Prostate gland (tissue), 2 donors: ENCODE measurements around the gene RAPH1. TPM values are rescaled to one million over a fixed set of nuclear protein-coding genes. Genes with fewer than 3 reads are reported as not detected.

ENCODE experiments used
- DNase-seq: peaks from one replicate; pipeline ENCODE4 v3.0.0-alpha.2; 2019; ENCODE audit warnings: low spot score
- H3K27ac ChIP-seq, 2 donors: fragments of 200-600 bp; sonication (generic); 2 replicates each; pipeline ENCODE4 v1.5.1; 2017 to 2019
- H3K27me3 ChIP-seq: fragments of 200-600 bp; sonication (generic); replicated peaks from 2 replicates; pipeline ENCODE4 v1.5.1; 2019; ENCODE audit not compliant: insufficient read depth
- H3K36me3 ChIP-seq, 2 donors: fragments of 200-600 bp; sonication (generic); 1 replicate in 1 of 2; 2 replicates in 1 of 2; pipeline versions ENCODE4 v1.5.1 to v1.8.1; 2017 to 2019
- H3K4me1 ChIP-seq: fragments of 200-600 bp; sonication (generic); replicated peaks from 2 replicates; pipeline ENCODE4 v1.5.1; 2019
- H3K4me3 ChIP-seq, 2 donors: fragments of 200-600 bp; sonication (generic); 2 replicates each; pipeline ENCODE4 v1.5.1; 2017 to 2019
- H3K9me3 ChIP-seq: fragments of 200-600 bp; sonication (generic); 2 replicates; pipeline ENCODE4 v1.5.1; 2017
- CTCF ChIP-seq, 4 experiments: fragments of 200-600 bp in 2 of 4; fragments of 450-650 bp in 2 of 4; sonication (generic) in 2 of 4; IDR thresholded peaks; 1 replicate in 3 of 4; 2 replicates in 1 of 4; pipeline ENCODE4 v1.5.1; 2016 to 2019; ENCODE audit warnings: antibody characterized with exemption in 4 of 4, mild to moderate bottlenecking in 2 of 4, moderate library complexity in 2 of 4
- POLR2A ChIP-seq: fragments of 450-650 bp; IDR thresholded peaks from one replicate; pipeline ENCODE4 v1.6.1; 2016; ENCODE audit warnings: antibody characterized with exemption, mild to moderate bottlenecking
- POLR2AphosphoS5 ChIP-seq: sonication (generic); formaldehyde crosslinking; IDR thresholded peaks from one replicate; pipeline ENCODE4 v1.6.1; 2017; ENCODE audit warnings: antibody characterized with exemption
- WGBS: methylation state at CpG from one replicate; pipeline ENCODE4 v1.1.5; 2018; 5-methylcytosine and 5-hydroxymethylcytosine counted together
- intact Hi-C: fragments of 100-400 bp; cut with DNase I; formaldehyde crosslinking; loops from one replicate; pipeline ENCODE4 v1.14.2; 2022
- total RNA-seq, 2 donors: library from RNA; depleted of rRNA; stranded (reverse); fragments of >200 nt; gene quantifications; one replicate each; pipeline ENCODE4 v1.1.0, GENCODE V29; 2016

RAPH1 gene
- total RNA-seq, 2 donors from 2014 or later: 27.6 to 35.0 TPM

- intact Hi-C loops: loop anchor here (10.0 kb wide), 1 partner anchor 219 kb away; the partner anchor contains the start of gene CYP20A1
- H3K36me3 ChIP-seq: no peaks in the 10 kb centered on the region
These were observed 81.1 kb downstream of the RAPH1 start for GRCh38 chr2:203453858-203454451.

GRCh38 chr2:203451689-203452088 lies 83.4 kb downstream of the RAPH1 start:
- DNase-seq: no peak
- Histone ChIP-seq H3K4me3 (no peak overlapping the region), H3K9me3 (no peaks in the 10 kb centered on the region), H3K4me1 (no peaks in the 10 kb centered on the region), H3K27me3 (no peaks in the 10 kb centered on the region), H3K27ac (no peak overlapping the region), H3K36me3 (no peaks in the 10 kb centered on the region)
- whole genome bisulfite sequencing: 100% methylated on average over 1 of the region's 1 CpG
- TF ChIP-seq CTCF (IDR thresholded peaks at IDR 0.05): no peak
- no peak for TF ChIP-seq POLR2A
- no peak for TF ChIP-seq POLR2AphosphoS5
- intact Hi-C loops: loop anchor here (10.0 kb wide), 1 partner anchor 217 kb away; the partner anchor contains the start of gene CYP20A1

More at GRCh38 chr2:203453858-203454451, 81.1 kb downstream of the RAPH1 start:
- 5% methylated on average over 1 of the region's 1 CpG for WGBS
- TF ChIP-seq POLR2AphosphoS5: no peak
- peak; percentile 27 to 66 (median 60) for TF ChIP-seq CTCF (IDR thresholded peaks at IDR 0.05)
- no peak overlapping the region for H3K4me3 ChIP-seq
- H3K27me3 ChIP-seq: no peaks in the 10 kb centered on the region
- no peak for DNase-seq
- no peak overlapping the region for H3K27ac ChIP-seq
- no peaks in the 10 kb centered on the region for H3K4me1 ChIP-seq
- no peaks in the 10 kb centered on the region for H3K9me3 ChIP-seq

GRCh38 chr2:203451011-203451410 lies 84.1 kb downstream of the RAPH1 start:
- H3K4me3 ChIP-seq: no peak overlapping the region
- WGBS: 92% methylated on average over 2 of the region's 2 CpGs
- intact Hi-C loops: loop anchor here (10.0 kb wide), 1 partner anchor 216 kb away; the partner anchor contains the start of gene CYP20A1
- no peaks in the 10 kb centered on the region for H3K27me3 ChIP-seq
- H3K9me3 ChIP-seq: no peaks in the 10 kb centered on the region
- TF ChIP-seq POLR2A: no peak
- TF ChIP-seq CTCF (IDR thresholded peaks at IDR 0.05): no peak
- TF ChIP-seq POLR2AphosphoS5: no peak
- H3K36me3 ChIP-seq: no peaks in the 10 kb centered on the region
- H3K27ac ChIP-seq: no peak overlapping the region
- DNase-seq: no peak
- no peaks in the 10 kb centered on the region for H3K4me1 ChIP-seq

- Histone ChIP-seq H3K4me3 (no peak overlapping the region), H3K36me3 (no peaks in the 10 kb centered on the region), H3K27me3 (no peaks in the 10 kb centered on the region), H3K4me1 (no peaks in the 10 kb centered on the region), H3K27ac (no peak overlapping the region), H3K9me3 (no peaks in the 10 kb centered on the region)
- TF ChIP-seq CTCF (IDR thresholded peaks at IDR 0.05) (no peak), POLR2A (no peak), POLR2AphosphoS5 (no peak)
- DNase-seq: no peak
- 92% methylated on average over 3 of the region's 3 CpGs for WGBS
- intact Hi-C loops: loop anchor here (10.0 kb wide), 1 partner anchor 216 kb away; the partner anchor contains the start of gene CYP20A1
These were observed 84.5 kb downstream of the RAPH1 start for GRCh38 chr2:203450561-203450960.

GRCh38 chr2:203446780-203447179 lies 88.3 kb downstream of the RAPH1 start:
- WGBS: 97% methylated on average over 3 of the region's 3 CpGs
- no peaks in the 10 kb centered on the region for H3K36me3 ChIP-seq
- intact Hi-C loops: no loop called here

More at GRCh38 chr2:203446780-203447179, 88.3 kb downstream of the RAPH1 start:
- Histone ChIP-seq H3K4me1 (no peaks in the 10 kb centered on the region), H3K27me3 (no peaks in the 10 kb centered on the region), H3K9me3 (no peaks in the 10 kb centered on the region), H3K27ac (no peak overlapping the region), H3K4me3 (no peak overlapping the region)
- DNase-seq: no peak
- TF ChIP-seq CTCF (IDR thresholded peaks at IDR 0.05) (no peak), POLR2AphosphoS5 (no peak), POLR2A (no peak)
